HG02610 (cell line): ENCODE measurements around the gene C1RL.

ENCODE experiments used
- ATAC-seq: cut with Tn5 transposase; IDR thresholded peaks from one replicate; pipeline ENCODE4 v1.9.1; 2021; ENCODE audit warnings: mild to moderate bottlenecking, moderate library complexity; ENCODE audit not compliant: unreplicated experiment

Gene C1RL, protein sequence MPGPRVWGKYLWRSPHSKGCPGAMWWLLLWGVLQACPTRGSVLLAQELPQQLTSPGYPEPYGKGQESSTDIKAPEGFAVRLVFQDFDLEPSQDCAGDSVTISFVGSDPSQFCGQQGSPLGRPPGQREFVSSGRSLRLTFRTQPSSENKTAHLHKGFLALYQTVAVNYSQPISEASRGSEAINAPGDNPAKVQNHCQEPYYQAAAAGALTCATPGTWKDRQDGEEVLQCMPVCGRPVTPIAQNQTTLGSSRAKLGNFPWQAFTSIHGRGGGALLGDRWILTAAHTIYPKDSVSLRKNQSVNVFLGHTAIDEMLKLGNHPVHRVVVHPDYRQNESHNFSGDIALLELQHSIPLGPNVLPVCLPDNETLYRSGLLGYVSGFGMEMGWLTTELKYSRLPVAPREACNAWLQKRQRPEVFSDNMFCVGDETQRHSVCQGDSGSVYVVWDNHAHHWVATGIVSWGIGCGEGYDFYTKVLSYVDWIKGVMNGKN

GRCh38 chr12:7108796-7109571, at the start of gene C1RL:
Gene C1RL, minus strand, starts transcription at chr12:7109214. Its CDS starts 34 bp downstream, at chr12:7109180.
- ATAC-seq: no peak

DNA sequence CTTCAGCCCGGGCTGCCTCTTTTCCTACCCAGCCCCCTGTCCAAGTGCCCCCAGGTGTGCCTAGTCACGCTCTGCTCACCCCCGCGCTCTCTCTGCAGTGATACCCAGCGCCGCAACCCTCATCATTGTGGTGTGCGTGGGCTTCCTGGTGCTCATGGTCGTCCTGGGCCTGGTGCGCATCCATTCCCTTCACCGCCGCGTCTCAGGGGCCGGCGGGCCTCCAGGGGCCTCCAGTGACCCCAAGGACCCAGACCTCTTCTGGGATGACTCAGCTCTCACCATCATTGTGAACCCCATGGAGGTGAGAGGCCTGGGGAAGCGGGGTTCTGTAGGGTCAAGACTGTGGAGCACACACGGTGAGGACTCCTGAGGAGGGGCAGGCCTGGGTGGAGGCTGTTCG, 48.4 kb upstream of the C1RL start:
- no peak for ATAC-seq

DNA sequence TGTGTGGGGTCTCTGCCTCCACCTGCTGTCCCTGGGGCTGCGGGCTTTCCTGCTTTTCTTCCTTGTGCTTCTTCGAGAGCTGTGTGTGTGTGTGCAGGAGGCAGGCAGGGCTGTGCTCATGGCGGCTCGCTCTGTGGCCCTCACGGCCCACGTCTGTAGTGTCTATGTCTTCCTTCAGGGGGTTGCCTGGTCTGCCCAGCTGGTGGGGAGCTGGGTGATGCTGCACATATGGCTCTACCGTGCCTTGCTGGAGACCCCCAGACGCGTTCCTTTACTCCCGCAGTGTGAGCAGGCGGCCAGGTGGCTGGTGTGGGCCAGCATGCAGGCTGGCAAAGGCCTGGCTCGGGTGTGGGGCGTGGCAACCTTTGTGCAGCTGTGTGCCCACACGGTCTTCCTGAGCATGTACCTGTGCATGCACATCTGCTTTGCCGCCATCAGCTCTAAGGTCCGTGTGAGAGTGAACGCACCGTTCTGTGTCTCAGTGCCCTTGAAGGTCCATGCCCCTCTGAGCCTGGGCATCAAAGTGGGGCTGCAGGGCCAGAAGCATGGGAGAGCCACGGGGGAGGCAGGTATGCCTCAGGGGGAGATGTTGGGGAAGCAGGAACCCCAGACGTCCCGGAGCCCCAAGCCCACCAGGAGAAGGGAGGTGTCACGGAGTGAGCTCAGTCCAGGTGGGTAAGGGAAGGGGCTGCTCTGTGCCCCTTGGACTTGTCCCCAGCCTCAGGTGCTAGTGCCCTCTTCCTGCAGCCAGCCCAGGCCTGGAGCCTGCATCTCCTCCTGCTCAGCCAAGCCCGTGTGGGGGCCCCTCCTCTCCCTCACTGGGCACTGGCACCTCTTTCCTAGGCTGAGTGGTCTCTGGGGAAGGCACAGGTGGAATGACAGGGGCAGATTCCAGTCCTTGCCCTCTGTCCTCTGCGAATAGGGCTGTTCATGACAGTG, 47.5 kb upstream of the C1RL start:
- no peak for ATAC-seq

DNA sequence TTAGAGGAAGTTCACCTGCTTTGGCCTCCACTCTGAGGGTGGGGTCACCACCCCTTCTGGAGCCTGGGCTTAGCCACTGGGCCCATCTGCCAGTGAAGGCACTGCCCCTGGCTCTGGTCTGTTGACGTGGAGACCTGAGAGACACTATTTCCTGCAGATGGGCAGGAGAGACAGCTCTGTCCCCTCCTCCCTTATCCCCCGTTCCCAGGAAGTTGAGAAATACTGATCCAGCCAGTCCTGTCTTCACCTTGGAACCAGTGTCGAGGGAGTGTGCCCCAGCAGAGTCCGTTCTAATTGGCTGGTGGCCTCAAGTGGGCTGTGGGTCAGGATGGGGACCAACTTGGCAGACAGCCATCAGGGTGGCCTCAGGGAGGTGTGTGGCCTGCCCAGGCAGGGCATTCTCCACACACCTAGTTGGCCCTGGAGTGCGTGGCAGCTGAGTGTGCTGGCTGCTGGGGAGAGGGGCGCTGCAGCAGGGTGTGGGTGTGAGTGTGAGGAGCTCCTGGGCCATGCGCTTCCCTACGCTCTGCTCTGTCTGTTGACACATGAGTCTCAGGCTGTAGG, 46.5 kb upstream of the C1RL start:
- ATAC-seq: no peak

- no peak for ATAC-seq
Observed at GRCh38 chr12:7154901-7155470, 46.0 kb upstream of the C1RL start.

GRCh38 chr12:7154042-7154441, 45.0 kb upstream of the C1RL start:
- no peak for ATAC-seq

DNA sequence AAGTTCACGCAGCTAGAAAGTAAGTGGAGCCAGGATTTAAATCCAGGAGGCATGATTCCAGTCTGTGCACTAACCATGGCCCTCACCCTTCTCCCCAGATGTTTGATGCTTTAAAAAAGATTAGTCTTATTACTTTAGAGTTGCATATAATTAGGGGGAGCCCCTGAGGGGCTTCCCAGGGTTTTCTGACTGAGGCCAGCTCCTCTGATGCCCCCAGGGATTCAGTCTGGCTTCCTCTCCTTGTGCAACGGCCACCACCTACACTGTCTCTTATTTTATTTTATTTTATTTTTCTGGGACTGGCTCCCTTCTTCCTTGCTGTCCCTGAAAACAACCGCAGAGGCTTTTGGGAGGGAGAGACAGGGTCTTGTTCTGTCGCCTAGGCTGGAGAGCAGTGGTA, 43.8 kb upstream of the C1RL start:
- no peak for ATAC-seq

- no peak for ATAC-seq
Observed at GRCh38 chr12:7151532-7151931, 42.5 kb upstream of the C1RL start.

DNA sequence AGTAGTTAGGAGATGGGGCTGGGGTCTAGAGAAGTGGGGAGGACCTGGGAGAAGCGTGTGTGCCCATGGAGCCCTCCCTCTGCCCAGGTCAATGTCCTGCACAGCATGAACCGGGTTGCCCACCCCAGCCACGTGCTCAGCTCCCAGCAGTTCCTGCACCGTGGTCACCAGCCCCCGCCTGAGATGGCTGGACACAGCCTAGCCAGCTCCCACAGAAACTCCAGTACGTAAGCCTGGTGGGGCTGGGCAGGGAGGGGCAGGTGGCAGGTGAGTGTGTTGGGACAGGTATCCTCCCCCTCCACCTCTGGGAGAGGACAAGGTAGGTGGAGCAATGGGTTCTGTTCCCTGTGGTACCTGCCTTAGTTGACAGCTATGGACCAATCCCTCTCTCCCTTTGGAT, 41.8 kb upstream of the C1RL start:
- ATAC-seq: no peak

GRCh38 chr12:7150356-7150755, 41.3 kb upstream of the C1RL start:
- no peak for ATAC-seq

DNA sequence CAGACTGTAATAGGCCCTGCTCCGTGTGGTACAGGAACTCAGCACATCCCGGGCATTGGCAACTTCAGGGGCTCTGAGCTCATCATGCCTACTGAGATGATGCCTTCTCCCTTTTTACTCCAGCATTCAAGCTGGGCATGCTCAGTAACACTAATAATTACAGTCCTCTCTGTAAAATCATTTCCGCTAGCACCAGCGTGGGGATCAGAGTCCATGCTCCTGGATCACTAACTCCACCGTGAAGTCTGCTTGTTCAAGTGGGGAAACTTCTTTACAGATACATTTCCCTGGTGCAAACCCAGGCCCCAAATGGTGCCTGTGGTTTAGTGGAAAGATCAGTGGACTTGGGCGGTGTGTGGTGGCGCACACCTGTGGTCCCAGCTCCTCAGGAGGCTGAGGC, 37.9 kb upstream of the C1RL start:
- ATAC-seq: no peak

GRCh38 chr12:7146228-7146627, 37.2 kb upstream of the C1RL start:
- no peak for ATAC-seq

DNA sequence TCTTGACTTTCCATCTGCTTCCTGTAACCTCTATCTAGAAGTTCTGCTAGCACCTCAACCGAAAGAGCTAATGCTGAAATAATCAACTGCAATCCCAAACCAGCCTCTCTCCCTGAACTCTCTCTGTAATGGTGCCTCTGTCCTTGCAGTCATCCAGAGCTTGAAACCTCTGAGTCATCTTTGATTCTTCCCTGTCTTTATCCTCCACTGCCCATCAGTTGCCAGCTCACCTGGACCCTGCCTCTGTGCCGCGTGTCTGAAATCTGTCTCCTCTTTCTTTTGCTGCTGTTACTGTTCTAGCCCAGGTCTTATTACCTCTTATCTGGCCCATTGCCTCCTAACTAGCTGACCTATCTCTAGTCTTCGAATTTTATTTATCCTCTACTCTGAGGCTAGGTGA, 36.7 kb upstream of the C1RL start:
- ATAC-seq: no peak

DNA sequence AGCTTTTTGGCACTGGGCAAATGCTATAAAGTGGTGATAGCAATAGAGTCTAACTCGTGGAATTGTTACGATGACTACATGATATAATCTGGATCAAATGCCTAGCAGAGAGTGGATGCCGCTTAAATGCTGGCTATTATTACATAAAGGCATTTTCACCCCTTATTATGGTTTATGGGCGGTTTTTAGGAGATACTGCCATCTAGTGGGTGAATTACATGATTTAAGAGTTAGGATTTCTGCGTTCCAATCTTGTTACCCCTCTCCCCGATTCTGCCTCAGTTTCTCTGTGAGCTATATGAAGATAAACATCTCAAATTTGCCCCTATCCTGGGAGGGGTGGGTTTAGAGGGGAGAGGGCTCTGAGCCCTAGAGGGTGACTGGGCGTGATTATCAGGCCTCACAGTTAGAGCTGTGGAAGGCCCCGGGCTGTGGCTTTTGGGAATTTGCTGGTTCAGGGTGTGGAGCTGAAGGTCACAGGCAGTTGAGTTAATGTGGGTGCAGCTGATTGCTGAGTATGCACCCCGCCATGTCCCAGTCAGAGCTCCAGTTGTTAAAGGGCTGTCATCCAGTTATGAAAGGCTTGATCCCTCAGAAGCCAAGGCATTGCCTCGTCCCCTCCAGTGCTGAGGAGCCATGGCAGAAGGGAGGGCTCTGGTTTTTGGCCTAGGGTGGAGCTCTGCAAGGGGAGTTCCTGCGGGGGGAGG, 35.6 kb upstream of the C1RL start:
- no peak for ATAC-seq

DNA sequence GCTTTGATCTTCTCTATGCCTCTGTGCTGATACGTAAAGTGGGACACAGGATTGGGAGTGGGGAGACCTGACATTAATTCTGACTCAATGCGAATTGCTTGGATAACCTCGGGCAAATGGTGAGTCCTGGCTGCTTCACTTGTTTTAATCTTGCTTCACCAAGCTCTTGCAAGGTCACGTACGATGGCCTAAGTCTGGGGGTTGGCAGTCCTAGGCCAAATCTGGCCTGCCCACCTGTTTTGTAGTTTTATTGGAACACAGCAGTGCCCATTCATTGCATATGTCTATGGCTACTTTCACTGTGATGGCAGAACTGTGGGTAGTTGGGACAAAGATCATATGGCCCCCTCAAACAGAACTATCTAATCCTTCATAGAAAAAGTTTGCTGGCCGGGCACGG, 34.5 kb upstream of the C1RL start:
- no peak for ATAC-seq

DNA sequence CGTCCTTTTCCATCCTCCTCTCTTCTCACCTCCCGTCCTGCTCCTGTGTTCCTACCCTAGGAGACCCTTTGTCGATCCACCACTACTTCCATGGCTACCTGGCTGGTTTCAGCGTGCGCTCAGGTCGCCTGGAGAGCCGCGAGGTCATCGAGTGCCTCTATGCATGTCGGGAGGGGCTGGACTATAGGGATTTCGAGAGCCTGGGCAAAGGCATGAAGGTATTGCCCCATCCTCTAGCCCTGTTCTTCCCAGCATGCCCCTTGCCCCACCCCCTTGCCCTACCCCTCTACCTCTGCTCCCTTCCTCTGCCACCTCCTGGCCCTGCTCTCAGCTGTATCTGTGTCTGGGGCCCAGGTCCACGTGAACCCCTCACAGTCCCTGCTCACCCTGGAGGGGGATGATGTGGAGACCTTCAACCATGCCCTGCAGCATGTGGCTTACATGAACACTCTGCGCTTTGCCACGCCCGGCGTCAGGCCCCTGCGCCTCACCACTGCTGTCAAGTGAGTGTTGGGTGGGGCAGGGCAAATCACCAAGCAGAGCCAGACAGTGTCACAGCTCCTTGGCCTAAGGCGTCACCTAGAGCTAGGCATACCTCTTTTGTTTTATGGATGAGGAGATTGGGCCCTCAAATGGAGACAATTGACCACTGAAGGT, 33.9 kb upstream of the C1RL start:
- no peak for ATAC-seq

GRCh38 chr12:7142056-7142644, 33.1 kb upstream of the C1RL start:
- no peak for ATAC-seq

- ATAC-seq: no peak
Observed at GRCh38 chr12:7141351-7142005, 32.5 kb upstream of the C1RL start.
